Measurements from ENCODE around the gene CDK14. TPM values are rescaled to one million over a fixed set of nuclear protein-coding genes. Genes with fewer than 3 reads are reported as not detected.

CDK14 gene
- total and polyA plus RNA-seq, 2 of the 8 experiments (the other 6 are each of a cell fraction or from before 2014, with no cell fraction given), result 5.5 to 47.3 TPM

DNA sequence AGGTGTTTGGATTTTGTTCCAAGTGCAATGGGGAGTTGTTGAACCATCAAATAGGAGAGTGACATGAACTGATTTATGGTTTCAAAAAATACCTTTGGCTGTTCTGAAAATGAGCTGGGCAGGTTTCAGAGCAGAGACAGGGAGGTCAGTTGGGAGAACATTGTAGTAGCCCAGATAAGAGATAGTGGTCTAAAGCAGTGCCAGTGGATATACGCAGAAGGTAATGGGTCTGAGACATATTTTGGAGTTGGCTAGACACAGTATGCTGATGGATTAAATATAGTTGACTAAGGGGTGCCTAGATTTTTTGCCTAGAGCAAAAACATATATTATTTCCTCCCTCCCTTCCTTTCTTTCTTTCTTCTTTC lies 21.3 kb upstream of the CDK14 start:
- no peak overlapping the region for H2BK5ac ChIP-seq (ENCODE audit: low read depth, low read length)
- no peak overlapping the region for H2AFZ ChIP-seq (ENCODE audit: low read length)
- 90% methylated on average over 1 of the region's 1 CpG; no CpG with 5 or more reads in 1 of the 2 experiments for WGBS, 2 experiments (ENCODE audit: extremely low coverage in 1 of 2, insufficient coverage in 1 of 2, insufficient read length in 1 of 2, insufficient replicate concordance in 2 of 2, low coverage in 1 of 2, low lambda C conversion rate in 2 of 2, missing lambda C conversion rate in 1 of 2)
- H3K4ac ChIP-seq (replicated peaks; ENCODE audit: insufficient read length, low read depth, low read length), result no peak overlapping the region
- H3K79me2 ChIP-seq (ENCODE audit: control insufficient read depth in 1 of 2, insufficient read depth in 2 of 2, low read length in 2 of 2), result no peaks in the 10 kb centered on the region
- H3K36me3 ChIP-seq (ENCODE audit: control insufficient read depth in 2 of 4, insufficient read depth in 4 of 4, low read length in 3 of 4), result no peaks in the 10 kb centered on the region
- H3K9me3 ChIP-seq (ENCODE audit: insufficient read depth in 2 of 2, low read depth in 1 of 2, low read length in 1 of 2), result no peaks in the 10 kb centered on the region
- H4K91ac ChIP-seq (replicated peaks; ENCODE audit: insufficient read length, low read length), result no peak overlapping the region
- no peak overlapping the region for H3K18ac ChIP-seq (ENCODE audit: extremely low read depth, low read length)
- no peaks in the 10 kb centered on the region for H4K20me1 ChIP-seq (replicated peaks in 1 of 2; ENCODE audit: control insufficient read depth in 1 of 2, insufficient read depth in 2 of 2, low read length in 2 of 2)
- FAIRE-seq, result no peak
- no peak for DNase-seq (ENCODE audit: low read depth in 1 of 2, low spot score in 2 of 2)
- no peak overlapping the region for H3K23ac ChIP-seq (ENCODE audit: insufficient read length)
- no peak overlapping the region for H3K4me3 ChIP-seq (ENCODE audit: extremely low read depth in 1 of 4, insufficient read depth in 2 of 4, low read depth in 3 of 4, low read length in 4 of 4)
- H2AK5ac ChIP-seq (ENCODE audit: low read depth, low read length), result no peak overlapping the region
- no peak overlapping the region for H2BK120ac ChIP-seq (replicated peaks; ENCODE audit: low read depth, low read length)
- H4K8ac ChIP-seq (ENCODE audit: extremely low read depth, insufficient read depth, low read length), result no peak overlapping the region
- no peak overlapping the region for H3K14ac ChIP-seq (ENCODE audit: insufficient read length)
- no peak overlapping the region for H3K27ac ChIP-seq (ENCODE audit: low read depth, low read length)
- H3K23me2 ChIP-seq (ENCODE audit: low read depth, low read length), result no peaks in the 10 kb centered on the region
- no peak overlapping the region for H3K9ac ChIP-seq (replicated peaks in 1 of 4; ENCODE audit: extremely low read depth in 1 of 4, low read depth in 3 of 4, low read length in 3 of 4)
- H3K4me1 ChIP-seq (replicated peaks in 1 of 4; ENCODE audit: control insufficient read depth in 3 of 4, insufficient read depth in 4 of 4, low read length in 3 of 4), result no peaks in the 10 kb centered on the region
- POLR2A ChIA-PET (ENCODE audit: partially characterized antibody), result no interaction called here
- CTCF ChIA-PET (ENCODE audit: partially characterized antibody), result no interaction called here
- H3K4me2 ChIP-seq (ENCODE audit: insufficient read depth in 1 of 2, low read depth in 2 of 2, low read length in 2 of 2), result no peak overlapping the region
- no peaks in the 10 kb centered on the region for H3K79me1 ChIP-seq (ENCODE audit: low read depth, low read length)
- no peak overlapping the region for H2BK15ac ChIP-seq (ENCODE audit: low read length)
- H4K5ac ChIP-seq (ENCODE audit: insufficient read length, low read depth, low read length), result no peak overlapping the region
- H2BK20ac ChIP-seq (ENCODE audit: low read length), result no peak overlapping the region
- no peaks in the 10 kb centered on the region for H3K27me3 ChIP-seq (replicated peaks in 1 of 4; ENCODE audit: control insufficient read depth in 3 of 4, extremely low read depth in 1 of 4, insufficient read depth in 3 of 4, low read length in 3 of 4)
- H3K56ac ChIP-seq (replicated peaks; ENCODE audit: insufficient read length, low read depth, low read length), result no peak overlapping the region
- no peak overlapping the region for H2BK12ac ChIP-seq (ENCODE audit: low read depth, low read length)
- TF ChIP-seq EZH2 (IDR thresholded peaks at IDR 0.05; ENCODE audit: low read depth, low read length, severe bottlenecking) (no peak), TAF7 (optimal IDR thresholded peaks at IDR 0.05; ENCODE audit: borderline replicate concordance, low read depth, low read length) (no peak), ZNF274 (IDR thresholded peaks at IDR 0.05; ENCODE audit: borderline replicate concordance, extremely low read depth, low read length) (no peak), POLR2AphosphoS5 (IDR thresholded peaks at IDR 0.05; ENCODE audit: low read depth, low read length) (no peak), CBX8 (IDR thresholded peaks at IDR 0.05; ENCODE audit: borderline replicate concordance, low read depth, low read length) (no peak), POU5F1 (IDR thresholded peaks at IDR 0.05; ENCODE audit: low read depth, low read length) (no peak), CBX5 (IDR thresholded peaks at IDR 0.05; ENCODE audit: low read depth, low read length) (no peak), RBBP5 (IDR thresholded peaks at IDR 0.05; ENCODE audit: borderline replicate concordance, low read depth, low read length) (no peak), SIRT6 (IDR thresholded peaks at IDR 0.05; ENCODE audit: low read length) (no peak), TEAD4 (IDR thresholded peaks at IDR 0.05; ENCODE audit: low read depth, low read length) (no peak), E2F6 (IDR thresholded peaks at IDR 0.05) (no peak)
- TF ChIP-seq, protein P1, sequence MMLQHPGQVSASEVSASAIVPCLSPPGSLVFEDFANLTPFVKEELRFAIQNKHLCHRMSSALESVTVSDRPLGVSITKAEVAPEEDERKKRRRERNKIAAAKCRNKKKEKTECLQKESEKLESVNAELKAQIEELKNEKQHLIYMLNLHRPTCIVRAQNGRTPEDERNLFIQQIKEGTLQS (IDR thresholded peaks at IDR 0.05; ENCODE audit: insufficient read depth, low read depth, low read length), result no peak
